ENCODE results near the gene DDB1. TPM values are rescaled to one million over a fixed set of nuclear protein-coding genes. Genes with fewer than 3 reads are reported as not detected.
A peak's percentile ranks its signal among the peaks of the same experiment; 100 is the strongest.

Gene DDB1
- polyA plus RNA-seq, 3 donors: 54.1 to 97.2 (median 86.6) TPM

GRCh38 chr11:61369372-61370348, 36.8 kb upstream of the DDB1 start:
- Mint-ChIP-seq H3K4me3 (no peak overlapping the region), H3K4me1 (no peaks in the 10 kb centered on the region), H3K27ac (peak overlapping the region in 3 of 7 donors; percentile 31 to 59 (median 37)), H3K27me3 (ENCODE audit: low read depth in 3 of 3) (no peaks in the 10 kb centered on the region), H3K36me3 (peaks cover 48 to 84% of the 10 kb centered on the region in 2 donors), H3K9me3 (peaks cover 0 to 3% (median 0%) of the 10 kb centered on the region in 7 donors)
- 100% methylated on average over 5 of the region's 9 CpGs for WGBS (ENCODE audit: insufficient coverage)
- H4K20me1 ChIP-seq (ENCODE audit: insufficient read depth, low read length): no peaks in the 10 kb centered on the region
- no peaks in the 10 kb centered on the region for H3K9me3 ChIP-seq (replicated peaks in 1 of 2; ENCODE audit: control insufficient read depth in 1 of 2, insufficient read depth in 1 of 2, low read length in 2 of 2)
- no peak overlapping the region for H2AFZ ChIP-seq (ENCODE audit: insufficient read depth, low read depth, low read length, poor library complexity, severe bottlenecking)
- no peak overlapping the region for H3K4me3 ChIP-seq (replicated peaks in 1 of 3; ENCODE audit: low read depth in 2 of 3, low read length in 3 of 3)
- peak in 1 of 3 donors; percentile 29 for DNase-seq
- no peak overlapping the region for H3K27ac ChIP-seq (ENCODE audit: low read depth in 1 of 2, low read length in 2 of 2)
- no peaks in the 10 kb centered on the region for H3K4me1 ChIP-seq (ENCODE audit: control insufficient read depth in 1 of 2, insufficient read depth in 2 of 2, low read length in 2 of 2)
- peaks cover 6% of the 10 kb centered on the region for H3K79me2 ChIP-seq (ENCODE audit: insufficient read depth, low read length)
- no peak overlapping the region for H3K9ac ChIP-seq (ENCODE audit: insufficient read depth, low read length, poor library complexity, severe bottlenecking)
- intact Hi-C loops (cut with micrococcal nuclease): no loop called here
- no peaks in the 10 kb centered on the region for H3K27me3 ChIP-seq (ENCODE audit: control insufficient read depth in 2 of 2, insufficient read depth in 2 of 2, low read length in 2 of 2)
- H3K36me3 ChIP-seq (replicated peaks in 1 of 2; ENCODE audit: control insufficient read depth in 1 of 2, insufficient read depth in 2 of 2, low read length in 2 of 2): peaks cover 59 to 90% of the 10 kb centered on the region in 2 donors
- no peak for TF ChIP-seq CTCF (IDR thresholded peaks at IDR 0.05)
- no peak overlapping the region for H3K4me2 ChIP-seq (replicated peaks; ENCODE audit: extremely low read depth, low read length, poor library complexity, severe bottlenecking)

- Histone ChIP-seq H3K9ac (ENCODE audit: insufficient read depth, low read length, poor library complexity, severe bottlenecking) (no peak overlapping the region), H3K4me3 (replicated peaks in 1 of 3; ENCODE audit: low read depth in 2 of 3, low read length in 3 of 3) (no peak overlapping the region), H3K4me1 (ENCODE audit: control insufficient read depth in 1 of 2, insufficient read depth in 2 of 2, low read length in 2 of 2) (peaks cover 3 to 4% of the 10 kb centered on the region in 2 donors), H2AFZ (ENCODE audit: insufficient read depth, low read depth, low read length, poor library complexity, severe bottlenecking) (no peak overlapping the region), H3K27me3 (ENCODE audit: control insufficient read depth in 2 of 2, insufficient read depth in 2 of 2, low read length in 2 of 2) (no peaks in the 10 kb centered on the region), H3K79me2 (ENCODE audit: insufficient read depth, low read length) (peaks cover 16% of the 10 kb centered on the region), H3K27ac (ENCODE audit: low read depth in 1 of 2, low read length in 2 of 2) (no peak overlapping the region), H3K4me2 (replicated peaks; ENCODE audit: extremely low read depth, low read length, poor library complexity, severe bottlenecking) (no peak overlapping the region), H3K9me3 (replicated peaks in 1 of 2; ENCODE audit: control insufficient read depth in 1 of 2, insufficient read depth in 1 of 2, low read length in 2 of 2) (no peaks in the 10 kb centered on the region), H4K20me1 (ENCODE audit: insufficient read depth, low read length) (no peaks in the 10 kb centered on the region), H3K36me3 (replicated peaks in 1 of 2; ENCODE audit: control insufficient read depth in 1 of 2, insufficient read depth in 2 of 2, low read length in 2 of 2) (peaks cover 65 to 91% of the 10 kb centered on the region in 2 donors)
- peaks cover 53 to 83% of the 10 kb centered on the region in 2 donors for H3K36me3 Mint-ChIP-seq
- no peak for TF ChIP-seq CTCF (IDR thresholded peaks at IDR 0.05)
- no peaks in the 10 kb centered on the region for H3K27me3 Mint-ChIP-seq (ENCODE audit: low read depth in 3 of 3)
- peaks cover 0 to 3% (median 0%) of the 10 kb centered on the region in 7 donors for H3K9me3 Mint-ChIP-seq
- peaks cover 2% of the 10 kb centered on the region for H3K4me1 Mint-ChIP-seq
- 91% methylated on average over 7 of the region's 7 CpGs for WGBS (ENCODE audit: insufficient coverage)
- no peak overlapping the region for H3K4me3 Mint-ChIP-seq
- H3K27ac Mint-ChIP-seq: peak overlapping the region in 5 of 7 donors; percentile 10 to 70 (median 42)
- intact Hi-C loops (cut with micrococcal nuclease): no loop called here
- DNase-seq: no peak
Observed at GRCh38 chr11:61368646-61369045, 35.7 kb upstream of the DDB1 start.

All from CD14-positive monocyte (primary cell).